SU-DHL-6 (cell line): ENCODE measurements around the gene PHLDA2.
"Not testable (repeated sequence)": the region's sequence is repeated elsewhere in the genome, so short reads cannot be mapped to it uniquely, and the experiment has no call there.

ENCODE experiments used
- H2AFZ ChIP-seq: fragments of 200-600 bp; sonication (generic); 2 replicates; pipeline ENCODE4 v1.6.1; 2014; ENCODE audit warnings: low read depth, mild to moderate bottlenecking, moderate library complexity, mixed read lengths, antibody characterized with exemption, low read length; ENCODE audit not compliant: severe bottlenecking
- H3F3A ChIP-seq: fragments of 200-600 bp; shearing (Covaris generic); 2 replicates; pipeline ENCODE4 v1.6.0; 2016; ENCODE audit warnings: antibody characterized with exemption, mild to moderate bottlenecking; ENCODE audit not compliant: insufficient read depth
- H3K27ac ChIP-seq: fragments of 200-600 bp; sonication (generic); 2 replicates; pipeline ENCODE4 v1.5.1; 2016; ENCODE audit warnings: low read depth, mild to moderate bottlenecking, low read length, moderate library complexity, mixed read lengths
- H3K27me3 ChIP-seq: fragments of 200-600 bp; sonication (generic), shearing (Covaris generic); 2 replicates; pipeline ENCODE4 v1.6.0; 2014; ENCODE audit warnings: mild to moderate bottlenecking, low read length
- H3K36me3 ChIP-seq: fragments of 200-600 bp; sonication (generic); 2 replicates; pipeline ENCODE4 v1.6.1; 2014; ENCODE audit warnings: mild to moderate bottlenecking, low read length, mixed read lengths
- H3K4me2 ChIP-seq: fragments of 300-600, 200-600 bp; shearing (Covaris generic), sonication (generic); 2 replicates; pipeline ENCODE4 v1.6.0; 2014; ENCODE audit warnings: low read length, low read depth, mild to moderate bottlenecking; ENCODE audit not compliant: poor library complexity, severe bottlenecking
- H3K4me3 ChIP-seq: fragments of 200-600 bp; sonication (generic); 2 replicates; pipeline ENCODE4 v1.5.1; 2014; ENCODE audit warnings: antibody characterized with exemption, low read length, mild to moderate bottlenecking, mixed read lengths; ENCODE audit not compliant: insufficient read depth, poor library complexity, severe bottlenecking
- H3K79me2 ChIP-seq: fragments of 200-600 bp; sonication (generic); 2 replicates; pipeline ENCODE4 v1.6.1; 2014; ENCODE audit warnings: mild to moderate bottlenecking, low read length, moderate library complexity; ENCODE audit not compliant: insufficient read depth
- H3K9ac ChIP-seq: fragments of 200-600 bp; sonication (generic); 2 replicates; pipeline ENCODE4 v1.7.0; 2014; ENCODE audit warnings: mild to moderate bottlenecking, low read length
- H3K9me2 ChIP-seq: fragments of 200-600 bp; sonication (generic); replicated peaks from 2 replicates; pipeline ENCODE4 v1.6.1; 2014; ENCODE audit warnings: low read length; ENCODE audit not compliant: insufficient read depth
- H3K9me3 ChIP-seq: fragments of 200-600 bp; sonication (generic); 2 replicates; pipeline ENCODE4 v1.6.1; 2014; ENCODE audit warnings: low read length, mixed read lengths; ENCODE audit not compliant: insufficient read depth
- H4K20me1 ChIP-seq: fragments of 200-600 bp; sonication (generic); 2 replicates; pipeline ENCODE4 v1.6.1; 2014; ENCODE audit warnings: low read depth, mild to moderate bottlenecking, antibody characterized with exemption, low read length, moderate library complexity, mixed read lengths
- CTCF ChIP-seq: fragments of 200-600 bp; sonication (generic); IDR thresholded peaks from one replicate; pipeline ENCODE4 v1.5.1; 2017; ENCODE audit warnings: antibody characterized with exemption, mild to moderate bottlenecking, low read length, moderate library complexity; ENCODE audit not compliant: insufficient read depth, poor library complexity, severe bottlenecking
- EZH2phosphoT487 ChIP-seq: fragments of 200-600 bp; sonication (generic), shearing (Covaris generic); conservative IDR thresholded peaks from 2 replicates; pipeline ENCODE4 v1.6.1; 2018; ENCODE audit warnings: mild to moderate bottlenecking, antibody characterized with exemption, low read length, moderate library complexity, mixed read lengths

PHLDA2 gene

GRCh38 chr11:2937641-2938457, 8.6 kb upstream of the PHLDA2 start:
- H3K79me2 ChIP-seq, H3K4me3 ChIP-seq: not testable (repeated sequence)

GRCh38 chr11:2934611-2935239, 5.5 kb upstream of the PHLDA2 start:
- TF ChIP-seq CTCF (no peak), EZH2phosphoT487 (no peak)
- no peak overlapping the region for H3K4me3 ChIP-seq

More at GRCh38 chr11:2937641-2938457, 8.6 kb upstream of the PHLDA2 start:
- not testable (repeated sequence) for H3K9ac ChIP-seq, H3K27me3 ChIP-seq, H3K9me2 ChIP-seq, H3K27ac ChIP-seq, H3K36me3 ChIP-seq, H3F3A ChIP-seq, H2AFZ ChIP-seq, H3K4me2 ChIP-seq, H4K20me1 ChIP-seq
- peaks cover 25% of the 10 kb centered on the region for H3K9me3 ChIP-seq

GRCh38 chr11:2934021-2934550, 4.9 kb upstream of the PHLDA2 start:
- no peaks in the 10 kb centered on the region for H3K36me3 ChIP-seq
- no peak overlapping the region for H3K27ac ChIP-seq
- TF ChIP-seq EZH2phosphoT487 (no peak), CTCF (no peak)
- peaks cover 10% of the 10 kb centered on the region; the same call in 1 of the 2 replicates for H3F3A ChIP-seq
- H3K9ac ChIP-seq, result no peak overlapping the region
- H3K27me3 ChIP-seq, result no peaks in the 10 kb centered on the region
- H3K4me2 ChIP-seq, result no peak overlapping the region
- no peak overlapping the region for H2AFZ ChIP-seq
- no peaks in the 10 kb centered on the region for H3K9me2 ChIP-seq
- H3K79me2 ChIP-seq, result no peaks in the 10 kb centered on the region
- H4K20me1 ChIP-seq, result no peaks in the 10 kb centered on the region
- peaks cover 16% of the 10 kb centered on the region for H3K9me3 ChIP-seq
- no peak overlapping the region for H3K4me3 ChIP-seq

More at GRCh38 chr11:2934611-2935239, 5.5 kb upstream of the PHLDA2 start:
- H3K9me2 ChIP-seq, result no peaks in the 10 kb centered on the region
- H3K79me2 ChIP-seq, result no peaks in the 10 kb centered on the region
- H4K20me1 ChIP-seq, result no peaks in the 10 kb centered on the region
- H3K36me3 ChIP-seq, result no peaks in the 10 kb centered on the region
- peaks cover 10% of the 10 kb centered on the region; the same call in 1 of the 2 replicates for H3F3A ChIP-seq
- H3K9ac ChIP-seq, result no peak overlapping the region
- no peak overlapping the region for H2AFZ ChIP-seq
- no peak overlapping the region for H3K27ac ChIP-seq
- peaks cover 22% of the 10 kb centered on the region for H3K9me3 ChIP-seq
- H3K4me2 ChIP-seq, result no peak overlapping the region
- H3K27me3 ChIP-seq, result no peaks in the 10 kb centered on the region
